Sigmoid colon (tissue), 4 donors: Measurements from ENCODE around the gene DESI1.
A peak's percentile ranks its signal among the peaks of the same experiment; 100 is the strongest.

Experiments
- CTCF ChIP-seq, 4 experiments: fragments of 450-650 bp in 3 of 4; fragments of 200-600 bp in 1 of 4; IDR thresholded peaks; one replicate each; pipeline ENCODE4 v1.5.1; 2016 to 2019; ENCODE audit warnings: antibody characterized with exemption in 4 of 4, mild to moderate bottlenecking in 3 of 4, moderate library complexity in 2 of 4
- POLR2A ChIP-seq, 2 donors: fragments of 450-650 bp; IDR thresholded peaks; one replicate each; pipeline ENCODE4 v1.6.1; 2016; ENCODE audit warnings: antibody characterized with exemption in 2 of 2, mild to moderate bottlenecking in 2 of 2, moderate library complexity in 2 of 2
- POLR2AphosphoS5 ChIP-seq, 4 donors: sonication (generic); formaldehyde crosslinking; IDR thresholded peaks; one replicate each; pipeline ENCODE4 v1.6.1; 2017; ENCODE audit warnings: antibody characterized with exemption in 4 of 4

DNA sequence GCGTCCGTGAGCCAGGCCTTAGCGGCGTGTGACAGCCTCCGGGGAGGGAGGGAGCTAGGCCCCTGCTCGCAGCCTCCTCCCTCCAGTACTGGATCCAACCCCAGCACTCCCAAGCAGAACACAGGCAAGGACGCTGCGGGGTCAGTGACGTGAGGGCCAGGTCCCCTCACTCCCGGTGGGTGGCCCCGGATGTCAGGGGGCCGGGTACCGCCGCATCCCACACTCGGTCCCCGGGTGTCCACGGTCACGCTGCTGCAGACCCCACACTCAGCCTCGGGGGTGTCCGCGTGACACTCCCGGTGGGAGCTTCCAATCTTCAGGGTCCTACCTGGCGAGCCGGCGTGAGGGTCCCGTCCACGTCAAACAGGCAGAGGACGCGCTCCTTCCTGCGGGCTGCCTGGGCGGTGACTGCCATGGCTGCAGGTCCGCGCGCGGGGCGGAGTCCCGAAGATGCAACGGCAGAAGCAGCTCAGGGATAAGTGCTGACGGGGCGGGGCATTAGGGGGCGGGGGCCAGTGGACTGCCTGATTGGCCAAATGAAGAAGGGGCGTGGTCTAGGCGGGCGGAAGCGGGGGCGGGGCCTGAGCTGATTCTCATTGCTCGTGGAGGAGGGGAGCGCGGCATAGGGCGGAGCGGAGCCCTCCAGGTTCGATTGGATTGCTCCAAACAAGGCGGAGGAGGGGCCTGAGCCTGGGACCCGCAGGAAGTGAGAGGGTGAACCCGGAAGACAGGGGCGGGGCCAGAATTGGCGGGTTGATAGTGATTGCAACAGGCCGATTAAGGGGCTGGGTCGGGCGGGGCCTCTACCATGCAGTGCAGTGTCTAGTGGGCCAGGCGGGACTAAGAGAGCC lies 31.2 kb downstream of the DESI1 start, which contains the start of gene PMM1:
- TF ChIP-seq CTCF (IDR thresholded peaks at IDR 0.05) = no peak
- peak; percentile 95 to 97 for TF ChIP-seq POLR2A (IDR thresholded peaks at IDR 0.05)
- TF ChIP-seq POLR2AphosphoS5 (IDR thresholded peaks at IDR 0.05) = peak; percentile 98 to 99 (median 99)
